HG02588 (cell line): ENCODE data around the gene TSEN15.
"Not testable (repeated sequence)": the region's sequence is repeated elsewhere in the genome, so short reads cannot be mapped to it uniquely, and the experiment has no call there.

Experiments
- ATAC-seq: cut with Tn5 transposase; IDR thresholded peaks from one replicate; pipeline ENCODE4 v1.9.1; 2021; ENCODE audit warnings: mild to moderate bottlenecking, moderate library complexity; ENCODE audit not compliant: unreplicated experiment

Gene TSEN15

DNA sequence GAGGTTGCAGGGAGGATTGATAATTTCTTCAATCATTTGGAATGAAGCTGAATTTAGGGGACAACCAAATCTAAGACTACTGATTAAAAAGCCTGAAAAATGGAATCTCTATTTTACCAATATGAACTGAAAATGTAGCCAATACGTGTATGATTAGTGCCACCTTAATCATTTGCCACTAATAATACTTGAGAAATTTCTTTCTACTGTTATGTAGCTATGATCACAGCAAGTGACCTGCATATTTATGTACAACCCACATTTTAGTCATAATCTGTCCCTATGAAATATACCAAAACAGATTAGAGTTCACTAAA, 20.5 kb upstream of the TSEN15 start:
- ATAC-seq, result no peak

DNA sequence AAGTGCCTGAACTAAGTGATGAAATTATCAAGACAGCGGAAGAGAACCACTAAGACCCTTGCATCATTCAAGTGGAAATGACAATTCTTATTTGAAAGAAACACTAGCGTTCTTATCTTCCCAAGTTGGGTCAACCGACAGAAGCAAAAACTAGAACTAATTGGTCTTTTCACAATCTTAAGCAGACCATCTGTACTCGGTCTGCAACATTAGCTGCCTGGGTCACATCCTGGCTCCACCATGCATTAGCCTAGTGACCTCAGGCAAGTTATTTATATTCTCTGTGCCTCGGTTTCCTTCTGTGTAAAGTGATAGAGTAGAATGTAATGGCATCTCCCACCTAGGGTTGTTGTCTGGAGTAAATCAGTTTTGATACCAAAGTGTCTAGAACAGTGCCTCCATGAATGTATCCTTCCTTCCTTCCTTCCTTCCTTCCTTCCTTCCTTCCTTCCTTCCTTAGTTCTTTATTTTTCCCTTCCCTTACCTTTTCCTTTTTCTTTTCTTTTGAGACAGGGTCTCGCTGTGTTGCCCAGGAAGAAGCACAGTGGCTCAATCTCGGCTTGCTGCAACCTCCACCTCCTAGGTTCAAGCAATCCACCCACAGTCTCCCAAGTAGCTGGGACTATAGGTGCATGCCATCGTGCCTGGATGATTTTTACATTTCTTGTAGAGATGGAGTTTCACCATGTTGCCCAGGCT, 20.0 kb upstream of the TSEN15 start:
- ATAC-seq, result no peak

DNA sequence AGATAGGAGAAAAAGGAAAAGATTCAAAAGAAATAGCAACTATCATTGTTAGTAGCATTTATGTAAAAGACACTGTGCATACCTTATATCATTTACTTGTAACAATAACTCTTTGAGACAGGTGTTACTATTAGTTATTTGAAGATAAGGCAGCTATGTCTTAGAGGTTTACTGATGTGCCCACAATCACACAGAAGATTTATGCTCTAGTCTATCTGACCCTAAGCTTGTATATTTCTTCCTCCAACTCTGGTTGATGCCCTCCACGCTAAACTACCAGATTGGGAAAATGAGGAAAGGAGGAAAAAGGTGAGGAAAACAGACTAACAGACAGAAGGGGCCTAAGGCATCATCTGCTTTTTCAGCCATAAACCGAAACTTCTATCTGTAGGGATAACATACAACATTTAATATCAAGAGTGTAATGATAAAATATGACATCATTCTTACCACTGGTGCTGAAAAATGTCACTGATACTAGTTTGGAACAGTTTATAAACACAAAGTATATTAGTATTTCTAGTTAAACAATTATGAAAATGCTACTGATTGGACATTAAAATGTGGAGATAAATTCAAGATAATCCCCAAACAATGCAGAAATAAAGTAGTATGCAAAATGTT, 19.1 kb upstream of the TSEN15 start:
- no peak for ATAC-seq

DNA sequence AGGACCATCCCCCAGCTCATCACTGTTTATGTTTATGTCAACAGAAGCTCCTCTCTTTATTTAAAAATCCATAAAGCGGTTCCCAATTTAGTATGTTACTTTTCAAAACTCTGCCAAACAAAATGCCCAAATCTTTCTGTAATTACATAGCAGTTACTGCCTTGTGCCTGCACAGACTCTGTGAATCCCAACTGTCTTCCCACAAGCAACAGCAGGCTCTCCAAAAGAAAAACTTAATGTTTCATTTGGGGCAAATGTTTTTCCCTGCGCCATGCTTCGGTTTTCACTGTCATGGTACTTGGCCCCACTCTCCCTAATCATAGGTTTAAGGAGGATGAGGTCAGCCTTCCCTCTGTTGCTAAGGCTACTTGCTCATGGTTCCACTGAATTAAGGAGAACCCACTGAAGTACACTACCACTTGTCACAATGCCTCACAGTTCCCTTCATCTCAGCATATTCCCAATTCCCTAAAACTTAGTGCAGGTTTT, 18.6 kb upstream of the TSEN15 start:
- no peak for ATAC-seq

DNA sequence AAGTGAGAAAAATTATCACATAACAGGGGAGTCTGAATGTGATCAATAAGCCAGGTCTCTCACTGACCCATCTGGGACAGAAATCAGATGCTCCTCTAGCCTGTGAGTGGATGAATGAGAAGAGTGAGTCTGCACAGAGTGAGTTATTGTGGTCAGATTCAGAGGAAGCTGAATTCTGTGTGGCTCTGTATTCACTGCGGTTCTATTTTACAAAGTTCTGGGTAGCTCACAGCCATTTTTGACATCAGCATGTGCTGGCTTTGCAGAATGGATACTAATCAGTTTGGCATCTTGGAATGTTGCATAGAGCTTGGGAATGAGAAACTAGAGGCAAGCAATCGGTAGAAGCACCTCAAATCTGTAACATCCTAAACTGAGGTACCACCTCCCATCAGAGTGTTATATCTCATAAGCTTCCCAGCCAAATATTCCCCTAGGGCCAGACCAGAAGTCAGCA, 17.8 kb upstream of the TSEN15 start:
- ATAC-seq, result no peak

DNA sequence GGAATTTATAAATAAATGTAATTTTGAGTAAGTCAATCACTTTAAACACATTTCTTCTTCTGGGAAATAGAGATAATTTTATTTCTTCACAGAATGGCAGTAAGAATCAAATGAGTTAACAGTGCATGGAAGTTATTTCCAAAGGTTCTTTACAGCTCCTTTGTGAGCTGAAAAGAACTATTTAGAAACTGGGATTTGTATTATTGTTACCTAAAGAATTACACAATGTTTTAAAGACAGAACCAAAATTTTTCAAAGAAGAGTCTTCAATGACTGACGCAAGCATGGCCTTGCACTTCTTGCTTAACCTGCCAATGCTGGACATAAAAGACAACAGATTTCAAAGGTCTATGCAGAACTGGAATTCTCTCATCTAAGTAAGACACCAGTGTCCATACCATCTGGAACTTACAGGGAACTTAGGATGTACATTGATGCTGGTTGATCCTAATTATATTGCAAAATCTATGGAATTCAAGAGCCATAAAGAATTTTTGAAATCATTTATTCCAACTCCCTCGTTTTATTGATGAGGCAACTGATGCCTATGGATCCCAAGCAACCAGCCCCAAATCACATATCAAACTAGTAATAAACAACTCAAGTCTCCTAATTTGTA, 16.7 kb upstream of the TSEN15 start:
- ATAC-seq, result no peak

DNA sequence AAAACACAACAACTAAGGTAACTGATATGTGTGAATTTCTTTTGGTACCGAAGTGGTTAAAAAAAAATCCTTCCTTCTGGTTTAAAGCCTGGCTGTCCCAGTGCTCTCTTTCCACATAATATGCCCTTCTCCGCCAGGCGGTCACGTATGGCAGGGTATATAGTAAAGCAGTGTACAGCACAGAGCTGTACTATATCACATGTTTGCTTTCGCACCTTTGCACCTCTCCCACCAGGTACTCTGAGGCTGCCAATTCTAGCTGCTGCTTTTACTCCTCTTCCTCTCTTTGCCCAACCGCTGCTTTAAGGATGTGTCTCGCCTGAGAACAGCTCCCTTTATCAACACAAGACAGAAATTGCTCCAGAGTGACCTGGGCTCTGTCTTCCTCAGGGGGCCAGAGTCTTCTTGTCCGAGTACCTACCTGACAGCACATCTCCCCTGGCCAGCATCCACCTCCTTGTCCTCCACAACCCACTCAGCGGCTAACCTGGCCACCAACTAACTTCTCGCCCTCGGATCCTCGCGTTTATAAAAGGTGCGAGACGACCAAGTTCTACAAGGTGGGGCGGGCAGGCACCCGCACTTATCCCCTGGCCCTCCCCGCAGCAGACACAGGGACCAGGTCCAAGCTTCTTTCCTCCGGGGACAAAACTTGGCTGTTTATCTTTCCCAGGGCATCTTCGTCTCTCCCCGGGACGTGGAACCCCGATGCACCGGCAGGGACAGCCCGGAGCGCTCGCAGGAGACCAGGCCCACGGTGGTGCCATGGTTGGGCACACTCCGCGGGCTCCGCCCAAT, 15.6 kb upstream of the TSEN15 start:
- ATAC-seq, result no peak

DNA sequence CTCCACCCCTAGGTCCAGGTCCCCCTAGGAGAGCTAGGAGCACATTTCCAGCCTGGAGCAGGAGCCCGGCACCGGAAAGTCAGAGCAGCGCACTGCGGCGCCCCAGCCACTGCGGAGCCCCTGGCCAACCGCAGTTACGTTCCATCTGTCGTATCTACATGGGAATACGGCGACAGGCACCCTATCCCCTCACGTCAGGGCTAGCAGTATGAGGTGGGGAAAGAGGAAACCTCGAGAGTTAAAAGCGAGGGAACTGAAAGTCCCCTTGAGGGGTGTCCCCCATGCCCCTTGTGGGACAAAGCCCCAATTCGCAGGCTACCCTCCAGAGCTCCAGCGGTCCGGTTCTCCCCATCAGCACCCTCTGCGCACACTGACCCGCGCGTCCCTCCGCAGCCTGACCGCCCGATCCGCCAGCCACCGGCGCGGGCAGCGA, 15.0 kb upstream of the TSEN15 start:
- peak; percentile 28 for ATAC-seq

DNA sequence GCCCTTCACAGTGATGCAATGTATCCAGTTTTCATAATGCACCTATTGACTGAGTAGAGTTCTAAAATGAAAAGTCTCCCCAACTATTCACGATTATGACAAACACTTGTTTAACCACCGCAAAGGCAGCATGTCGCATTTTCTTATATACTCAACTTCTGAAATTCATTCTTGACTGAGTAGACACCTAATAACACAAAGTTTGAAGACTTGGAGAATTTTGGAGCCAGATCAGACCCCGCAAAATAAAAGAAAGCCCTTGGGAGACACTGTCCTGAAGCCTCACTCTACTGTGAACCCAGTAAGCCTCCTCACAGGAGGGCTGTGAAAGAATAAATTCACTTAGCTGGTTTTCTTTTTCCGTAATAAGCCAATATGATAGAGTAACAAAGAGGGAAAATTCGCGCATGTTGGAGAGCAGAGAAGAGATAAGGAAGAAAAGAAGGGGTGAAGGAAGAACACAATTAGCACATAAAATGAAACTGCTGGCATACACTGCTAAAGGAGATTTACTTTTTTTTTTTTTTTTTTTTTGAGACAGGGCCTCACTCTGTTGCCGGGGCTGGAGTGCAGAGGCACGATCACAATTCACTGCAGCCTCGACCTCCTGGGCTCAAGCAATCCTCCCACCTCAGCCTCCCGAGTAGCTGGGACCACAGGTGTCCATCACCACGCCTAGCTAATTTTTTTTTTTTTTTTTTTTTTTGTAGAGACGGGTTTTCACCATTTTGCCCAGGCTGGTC, 13.5 kb upstream of the TSEN15 start:
- no peak for ATAC-seq

DNA sequence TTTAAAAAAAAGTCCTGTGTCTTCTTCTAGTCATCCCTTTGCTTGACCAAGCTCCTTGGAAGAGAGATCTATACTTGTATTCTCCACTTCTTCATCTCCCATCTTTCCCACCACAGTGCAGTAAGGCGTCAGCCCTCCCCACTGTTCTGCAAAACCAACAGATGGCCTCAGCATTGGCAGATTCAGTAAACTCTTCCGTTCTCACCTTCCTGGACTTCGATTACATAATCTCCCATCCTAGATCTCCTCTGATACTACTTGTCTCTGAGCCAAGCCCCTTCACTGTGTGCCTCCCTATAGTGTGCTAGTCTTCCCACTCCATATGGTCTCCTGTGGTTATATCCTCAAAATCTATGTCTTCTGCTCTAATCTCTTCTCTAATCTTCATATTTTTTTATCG, 12.4 kb upstream of the TSEN15 start:
- ATAC-seq, result no peak

DNA sequence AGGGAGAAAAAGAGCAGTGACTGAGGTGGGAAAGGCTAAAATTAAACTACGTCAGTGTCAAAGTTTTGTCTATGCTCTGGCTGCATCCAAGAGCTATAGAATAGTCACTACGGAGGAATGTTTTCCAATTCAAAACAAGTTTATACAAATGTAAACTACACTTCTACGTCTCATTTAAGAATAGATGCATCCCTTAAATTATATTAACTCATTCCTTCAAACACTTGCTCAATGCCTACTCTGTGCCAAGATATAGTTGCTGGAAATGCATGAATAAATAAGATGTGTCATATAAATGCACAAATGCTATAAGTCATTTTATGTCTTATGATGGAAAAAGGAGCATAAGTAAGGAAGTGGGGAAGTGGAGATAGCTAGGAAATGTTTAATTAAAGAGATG, 9.8 kb upstream of the TSEN15 start:
- no peak for ATAC-seq

DNA sequence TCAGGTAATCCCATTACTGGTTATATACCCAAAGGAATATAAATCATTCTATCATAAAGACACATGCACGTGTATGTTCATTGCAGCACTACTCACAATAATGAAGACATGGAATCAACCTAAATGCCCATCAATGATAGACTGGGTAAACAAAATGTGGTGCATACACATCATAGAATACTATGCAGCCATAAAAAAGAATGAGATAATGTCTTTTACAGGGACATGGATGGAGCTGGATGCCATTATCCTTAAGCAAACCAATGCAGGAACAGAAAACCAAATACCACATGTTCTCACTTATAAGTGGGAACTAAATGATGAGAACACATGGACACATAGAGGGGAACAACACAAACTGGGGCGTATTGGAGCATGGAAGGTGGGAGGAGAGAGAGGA, 8.2 kb upstream of the TSEN15 start:
- not testable (repeated sequence) for ATAC-seq

DNA sequence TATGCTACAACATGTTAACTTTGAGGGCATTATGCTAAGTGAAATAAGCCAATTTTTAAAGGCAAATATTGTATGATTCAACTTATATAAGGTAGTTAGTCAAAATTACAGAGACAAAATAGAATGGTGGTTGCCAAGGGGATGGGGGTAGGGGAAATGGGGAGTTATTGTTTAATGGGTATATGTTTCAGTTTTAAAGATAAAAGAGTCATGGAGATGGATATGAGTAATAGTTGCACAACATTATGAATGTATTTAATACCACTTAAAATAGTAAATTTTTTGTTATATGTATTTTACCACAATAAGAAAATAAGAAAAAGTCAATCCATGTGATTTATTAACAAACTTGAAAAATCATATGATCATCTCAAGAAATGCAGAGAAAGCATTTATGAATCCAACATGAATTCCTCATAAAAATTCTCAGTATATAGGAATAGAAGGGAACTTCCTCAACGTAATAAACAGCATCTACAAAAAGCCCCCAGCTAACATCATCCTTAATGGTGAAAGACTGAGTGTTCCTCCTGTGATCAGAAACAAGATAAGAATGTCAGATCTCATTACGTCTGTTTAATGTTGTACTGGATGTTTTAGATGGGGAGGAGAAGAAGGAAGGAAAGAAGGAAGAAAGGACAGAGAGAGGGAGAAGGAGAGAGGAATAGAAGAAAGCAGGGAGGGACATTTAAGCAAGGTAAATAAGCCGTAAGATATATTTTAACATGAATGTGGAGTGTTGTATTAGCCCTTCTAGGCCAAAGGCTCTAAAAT, 6.7 kb upstream of the TSEN15 start:
- no peak for ATAC-seq

DNA sequence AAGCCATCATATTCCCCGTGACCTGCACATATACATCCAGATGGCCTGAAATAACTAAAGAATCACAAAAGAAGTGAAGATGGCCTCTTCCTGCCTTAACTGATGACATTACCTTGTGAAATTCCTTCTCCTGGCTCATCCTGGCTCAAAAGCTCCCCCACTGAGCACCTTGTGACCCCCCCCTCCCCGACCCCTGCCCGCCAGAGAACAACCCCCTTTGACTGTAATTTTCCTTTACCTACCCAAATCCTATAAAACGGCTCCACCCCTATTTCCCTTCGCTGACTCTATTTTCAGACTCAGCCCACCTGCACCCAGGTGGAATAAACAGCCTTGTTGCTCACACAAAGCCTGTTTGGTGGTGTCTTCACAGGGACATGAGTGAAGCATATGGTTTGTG, 4.0 kb upstream of the TSEN15 start:
- ATAC-seq, result not testable (repeated sequence)

DNA sequence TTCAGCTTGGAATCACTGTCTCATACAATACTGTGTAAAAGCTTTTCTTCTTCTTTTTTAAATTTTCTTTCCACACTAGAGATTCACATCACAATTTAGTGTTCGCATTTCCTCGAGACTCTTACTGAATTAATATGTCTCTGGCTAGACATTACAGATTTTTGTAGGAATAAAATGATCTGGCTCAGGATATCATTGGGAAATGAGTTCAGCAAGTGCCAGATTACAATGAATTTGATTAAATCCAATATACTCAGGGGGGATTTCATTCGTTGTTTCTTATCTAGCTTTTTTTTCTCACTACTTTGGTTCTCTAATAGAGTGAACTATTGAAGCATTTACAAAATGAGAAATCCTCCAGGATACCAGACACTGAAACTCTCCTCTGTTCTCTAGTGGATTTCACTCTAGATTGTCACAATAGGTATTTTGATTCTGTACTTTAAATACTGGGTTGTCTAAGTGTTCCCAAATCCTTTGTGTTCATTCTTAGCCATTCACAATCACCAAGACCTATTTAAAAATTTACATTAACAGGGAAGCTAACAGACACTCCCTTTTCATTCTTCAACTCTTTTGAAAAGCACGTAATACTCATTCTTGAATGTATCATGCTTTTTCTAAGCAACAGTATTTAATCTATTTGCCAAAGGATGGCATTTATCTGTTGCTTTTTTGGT, 2.8 kb upstream of the TSEN15 start:
- ATAC-seq, result no peak

DNA sequence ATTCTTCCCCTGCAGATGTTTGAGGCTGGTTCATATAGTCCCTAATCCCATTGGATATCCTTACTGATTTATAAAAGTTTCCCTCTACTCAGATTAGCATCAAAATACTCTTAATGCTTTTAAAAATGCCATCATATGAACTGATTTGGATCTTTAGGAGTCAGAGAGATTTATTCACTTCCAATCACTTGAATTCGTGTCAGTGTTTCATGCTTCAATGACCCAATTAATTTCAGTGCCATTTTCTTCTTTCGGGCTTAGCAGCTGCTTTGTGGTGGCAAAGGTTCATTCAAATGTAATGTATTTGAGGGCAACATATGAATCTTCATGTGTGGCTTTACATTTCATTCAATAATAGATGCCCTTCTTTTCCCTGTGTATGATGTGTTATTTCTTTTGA, 2.2 kb upstream of the TSEN15 start:
- ATAC-seq, result no peak

DNA sequence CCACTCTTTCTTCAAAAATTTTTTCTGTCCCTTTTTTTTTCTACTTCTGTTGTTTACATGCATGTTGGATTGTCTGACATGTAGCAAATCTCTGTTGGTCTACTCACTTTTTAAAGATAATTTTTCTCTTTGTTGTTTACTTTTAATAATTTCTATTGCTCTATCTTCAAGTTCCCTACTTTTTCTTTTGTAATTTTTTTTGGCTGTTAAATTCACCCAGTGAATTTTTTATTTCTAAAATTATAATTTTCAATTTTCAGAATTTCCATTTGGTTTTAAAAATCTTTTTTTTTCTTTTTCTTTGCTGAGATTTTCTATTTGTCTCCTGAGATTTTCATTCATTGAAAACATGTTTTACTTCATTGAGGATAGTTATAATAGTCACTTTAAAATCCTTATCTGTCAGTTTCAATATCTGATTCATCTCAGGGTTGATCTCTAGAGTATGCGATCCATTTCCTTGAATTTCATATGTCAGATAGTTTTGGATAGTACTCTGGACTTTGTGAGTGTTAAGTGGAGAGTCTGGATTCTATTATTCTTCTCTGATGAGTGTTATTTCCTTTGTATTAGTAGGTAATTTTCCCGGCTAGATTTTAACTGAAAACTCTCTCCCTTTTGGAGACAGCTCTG, 1.6 kb upstream of the TSEN15 start:
- no peak for ATAC-seq

DNA sequence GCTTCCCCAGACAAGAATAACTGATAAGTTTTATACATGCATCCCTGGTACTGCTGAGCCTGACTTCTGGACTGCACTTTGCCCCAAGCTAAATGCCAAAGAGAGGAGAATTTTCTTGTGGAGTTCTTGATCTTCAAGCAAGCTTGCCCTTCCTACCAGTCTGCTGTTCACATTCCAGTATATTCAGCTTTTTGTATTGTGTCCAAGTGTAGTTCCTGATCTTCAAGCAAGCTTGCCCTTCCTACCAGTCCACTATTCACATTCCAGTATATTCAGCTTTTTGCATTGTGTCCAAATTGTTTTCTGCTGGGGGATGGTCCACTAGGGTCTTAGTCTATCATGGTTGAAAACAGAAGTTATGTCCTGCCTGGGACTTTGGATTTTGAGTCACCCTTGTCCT, 894 bp upstream of the TSEN15 start:
- no peak for ATAC-seq

DNA sequence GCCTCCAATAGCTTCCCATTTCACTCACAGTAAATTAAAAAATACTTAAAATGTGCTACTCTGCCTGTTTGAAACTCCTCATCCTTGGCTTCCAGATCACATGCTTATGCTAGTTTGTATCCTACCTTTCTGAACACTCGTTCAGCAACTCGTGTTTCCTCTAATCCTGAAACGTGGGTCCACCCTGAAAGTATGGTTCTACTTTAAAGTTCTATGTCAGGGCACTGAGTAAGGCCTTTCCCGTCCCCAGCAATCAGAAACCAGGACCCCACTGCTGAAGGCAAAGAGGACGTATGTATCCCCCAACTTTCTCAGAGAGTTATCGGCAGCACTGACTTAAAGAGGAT, 419 bp upstream of the TSEN15 start:
- no peak for ATAC-seq
